ENCODE measurements around the gene SPSB4.
"Not testable (repeated sequence)": the region's sequence is repeated elsewhere in the genome, so short reads cannot be mapped to it uniquely, and the experiment has no call there.

The SPSB4 gene

GRCh38 chr3:141116721-141117120 is 65.6 kb downstream of the SPSB4 start:
- no peak for DNase-seq (ENCODE audit: low read depth)

DNA sequence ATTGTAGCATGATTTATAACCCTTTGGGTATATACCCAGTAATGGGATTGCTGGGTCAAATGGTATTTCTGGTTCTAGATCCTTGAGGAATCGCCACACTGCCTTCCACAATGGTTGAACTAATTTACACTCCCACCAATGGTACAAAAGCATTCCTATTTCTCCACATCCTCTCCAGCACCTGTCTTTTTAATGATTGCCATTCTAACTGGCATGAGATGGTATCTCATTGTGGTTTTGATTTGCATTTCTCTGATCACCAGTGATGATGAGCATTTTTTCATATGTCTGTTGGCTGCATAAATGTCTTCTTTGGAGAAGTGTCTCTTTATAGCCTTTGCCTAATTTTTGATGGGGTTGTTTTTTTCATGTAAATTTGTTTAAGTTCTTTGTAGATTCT is 66.8 kb downstream of the SPSB4 start:
- not testable (repeated sequence) for DNase-seq (ENCODE audit: low read depth)

DNA sequence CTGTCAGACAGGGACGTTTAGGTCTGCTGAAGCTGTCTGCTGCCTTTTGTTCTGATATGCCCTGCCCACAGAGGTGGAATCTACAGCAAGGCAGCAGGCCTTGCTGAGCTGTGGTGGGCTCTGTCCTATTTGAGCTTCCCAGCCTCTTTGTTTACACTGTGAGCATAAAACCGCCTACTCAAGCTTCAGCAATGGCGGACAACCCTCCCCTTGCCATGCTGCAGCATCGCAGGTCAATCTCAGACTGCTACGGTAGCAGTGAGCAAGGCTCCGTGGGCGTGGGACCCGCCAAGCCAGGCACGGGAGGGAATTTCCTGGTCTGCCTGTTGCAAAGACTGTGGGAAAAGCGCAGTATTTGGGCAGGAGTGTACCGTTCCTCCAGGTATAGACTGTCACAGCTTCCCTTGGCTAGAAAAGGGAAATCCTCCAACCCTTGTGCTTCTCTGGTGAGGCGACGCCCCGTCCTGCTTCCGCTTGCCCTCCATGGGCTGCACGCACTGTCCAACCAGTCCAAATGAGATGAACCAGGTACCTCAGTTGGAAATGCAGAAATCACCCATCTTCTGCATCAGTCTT is 71.4 kb downstream of the SPSB4 start:
- DNase-seq (ENCODE audit: low read depth) = no peak

- no peak for DNase-seq (ENCODE audit: low read depth)
Observed at GRCh38 chr3:141123677-141124410, 72.7 kb downstream of the SPSB4 start.

DNA sequence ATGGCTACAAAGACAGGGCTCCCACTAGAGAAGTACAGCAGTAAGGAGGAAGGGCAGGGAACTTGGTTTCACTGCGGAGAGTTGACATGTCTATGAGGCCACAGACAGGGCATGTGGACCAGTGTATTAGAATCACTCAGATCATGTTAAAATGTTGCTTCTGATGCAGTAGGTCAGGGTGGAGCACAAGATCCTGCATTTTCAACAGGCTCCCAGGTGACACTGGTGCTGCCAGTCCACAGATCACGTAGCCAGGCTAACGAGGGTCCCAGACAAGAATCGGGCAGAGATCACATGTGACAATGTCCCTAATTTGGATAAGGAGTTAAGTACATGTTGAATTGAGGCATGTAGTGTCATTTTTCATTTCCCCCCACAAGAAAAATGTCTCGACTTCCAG is 73.6 kb downstream of the SPSB4 start:
- DNase-seq (ENCODE audit: low read depth) = no peak

DNA sequence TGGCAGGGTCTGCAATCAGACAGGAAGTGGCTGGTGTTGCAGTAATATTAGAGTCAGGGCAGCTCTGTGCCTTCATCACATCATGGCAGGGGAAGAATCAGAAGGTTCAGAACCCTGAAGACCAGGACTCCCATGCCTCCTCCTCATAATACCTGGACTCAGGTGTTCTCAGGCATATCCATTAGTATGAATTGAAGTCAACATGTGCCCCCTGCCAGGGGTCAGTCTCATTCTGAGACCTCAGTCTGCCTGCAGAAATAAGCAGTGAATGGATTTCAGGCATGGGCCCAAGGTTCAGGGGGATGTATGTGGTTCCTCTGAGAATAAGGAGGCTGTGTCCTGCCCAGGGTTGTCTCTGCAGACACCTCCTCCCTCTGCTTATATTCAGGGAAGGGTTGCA is 74.2 kb downstream of the SPSB4 start:
- no peak for DNase-seq (ENCODE audit: low read depth)

- no peak for DNase-seq (ENCODE audit: low read depth)
Observed at GRCh38 chr3:141126661-141127343, 75.7 kb downstream of the SPSB4 start.

- no peak for DNase-seq (ENCODE audit: low read depth)
Observed at GRCh38 chr3:141127344-141128125, 76.4 kb downstream of the SPSB4 start.

DNA sequence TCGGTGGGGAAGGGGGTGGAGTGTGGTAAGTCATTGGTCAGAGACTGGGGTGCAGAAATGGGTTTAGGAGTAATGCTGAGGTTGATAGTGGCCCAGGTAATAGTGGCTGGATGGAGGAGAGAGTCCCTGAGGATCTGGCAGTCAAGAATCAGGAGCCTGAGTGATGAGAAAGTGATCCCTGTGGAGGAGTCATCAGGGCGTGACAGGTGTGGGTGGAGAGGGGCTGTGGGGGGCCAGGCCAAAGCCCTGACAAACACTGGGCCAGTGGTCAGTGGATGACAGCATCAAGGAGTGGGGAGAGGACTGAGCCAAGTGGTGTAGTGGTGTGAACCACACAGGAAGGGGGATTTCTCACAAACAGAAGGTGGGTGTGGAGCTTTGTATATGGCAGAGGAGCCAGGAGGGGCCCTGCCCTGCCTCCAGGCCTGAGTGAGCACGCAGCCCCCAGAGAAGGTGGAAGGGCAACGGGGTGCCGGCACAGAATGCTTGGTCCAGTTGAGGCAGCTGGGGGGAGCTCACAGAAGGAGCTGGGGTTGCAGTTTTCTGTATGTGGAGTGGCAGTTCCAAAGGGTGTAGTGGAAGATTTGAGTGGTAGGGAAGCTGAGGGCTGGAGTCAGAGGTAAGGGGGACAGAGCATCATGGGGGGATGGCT is 77.1 kb downstream of the SPSB4 start:
- DNase-seq (ENCODE audit: low read depth) = no peak

DNA sequence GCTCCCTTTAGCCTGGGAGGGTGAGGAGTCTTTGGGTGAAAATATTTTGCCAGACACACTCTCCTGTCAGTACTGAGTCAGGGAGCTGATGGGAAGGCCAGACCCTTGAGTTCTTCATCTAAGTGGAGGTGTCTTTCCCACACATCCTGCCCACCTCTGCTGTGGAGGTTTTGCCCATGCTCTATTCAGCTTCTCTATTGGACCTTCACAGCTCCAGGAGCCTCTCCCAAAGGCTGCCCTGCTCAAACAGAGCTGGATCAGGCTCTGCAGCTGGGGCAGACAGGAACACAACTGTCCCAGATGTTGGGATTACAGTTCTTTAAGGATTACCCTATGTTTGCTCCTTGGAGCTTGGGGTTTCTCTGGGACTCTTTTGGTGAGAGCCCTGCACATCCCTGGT is 77.9 kb downstream of the SPSB4 start:
- no peak for DNase-seq (ENCODE audit: low read depth)

- DNase-seq (ENCODE audit: low read depth) = no peak
Observed at GRCh38 chr3:141129541-141130011, 78.4 kb downstream of the SPSB4 start.

DNA sequence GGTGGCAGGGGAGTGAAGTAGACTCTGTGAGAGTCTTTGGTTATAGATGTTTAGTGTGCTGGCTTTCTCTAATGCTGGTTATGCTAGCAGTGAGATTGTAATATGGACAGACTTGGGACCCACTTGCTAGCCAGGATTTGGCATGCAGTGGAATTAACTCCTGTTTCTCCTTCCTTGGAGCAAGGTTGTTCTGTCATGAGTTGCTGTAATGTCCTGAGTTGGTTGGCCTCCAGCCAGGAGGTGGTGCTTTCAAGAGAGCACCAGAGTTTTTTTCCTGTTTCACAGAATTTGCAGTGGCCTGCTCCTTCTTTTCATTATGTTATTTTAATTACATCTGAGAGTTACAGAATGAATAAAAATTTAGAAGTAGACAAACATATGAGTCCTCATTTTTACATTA is 92.4 kb downstream of the SPSB4 start:
- DNase-seq (ENCODE audit: low read depth) = no peak

GRCh38 chr3:141146979-141147470 is 95.9 kb downstream of the SPSB4 start:
- no peak for DNase-seq (ENCODE audit: low read depth)

- no peak for DNase-seq (ENCODE audit: low read depth)
Observed at GRCh38 chr3:141147657-141148056, 96.5 kb downstream of the SPSB4 start.

GRCh38 chr3:141148169-141148568 is 97.0 kb downstream of the SPSB4 start:
- DNase-seq (ENCODE audit: low read depth) = no peak

- DNase-seq (ENCODE audit: low read depth) = no peak
Observed at GRCh38 chr3:141148770-141149169, 97.6 kb downstream of the SPSB4 start.

- no peak for DNase-seq (ENCODE audit: low read depth)
Observed at GRCh38 chr3:141150081-141150830, 99.1 kb downstream of the SPSB4 start.

- no peak for DNase-seq (ENCODE audit: low read depth)
Observed at GRCh38 chr3:141150931-141151330, 99.8 kb downstream of the SPSB4 start.

GRCh38 chr3:141151439-141151838 is 100.3 kb downstream of the SPSB4 start:
- DNase-seq (ENCODE audit: low read depth) = no peak

DNA sequence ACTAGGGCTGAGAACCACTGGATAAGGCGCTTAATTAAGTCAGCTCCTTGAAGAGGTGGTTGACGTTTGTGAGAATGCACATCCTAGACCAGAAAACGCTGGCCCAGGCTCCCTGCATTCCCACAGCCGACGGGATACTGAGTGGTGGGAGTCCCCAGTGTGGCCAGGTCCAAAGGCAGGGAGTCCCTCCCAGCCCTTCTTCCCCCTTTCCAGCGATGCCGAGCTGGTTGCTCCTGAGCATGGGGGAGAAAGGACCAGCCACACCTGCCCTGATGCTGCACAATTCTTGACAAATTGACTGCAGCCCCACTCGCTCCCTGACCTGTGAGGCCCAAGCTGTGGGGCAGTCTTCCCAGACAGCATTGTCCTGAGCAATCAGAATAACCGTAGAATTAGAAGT is 101.0 kb downstream of the SPSB4 start:
- DNase-seq (ENCODE audit: low read depth) = no peak

Data from stimulated activated CD8-positive, alpha-beta memory T cell treated with anti-CD3 and anti-CD28 coated beads, Interleukin-4, amount 100 ng/mL, for 24 hours (primary cell).